SU-DHL-6 (cell line): ENCODE results near the gene NTM.

Experiments used
- EZH2phosphoT487 ChIP-seq: fragments of 200-600 bp; sonication (generic), shearing (Covaris generic); conservative IDR thresholded peaks from 2 replicates; pipeline ENCODE4 v1.6.1; 2018; ENCODE audit warnings: mild to moderate bottlenecking, antibody characterized with exemption, low read length, moderate library complexity, mixed read lengths
- TF ChIP-seq, protein P1 (sequence below): fragments of 200-600 bp; sonication (generic); IDR thresholded peaks from one replicate; pipeline ENCODE4 v1.5.1; 2017; ENCODE audit warnings: antibody characterized with exemption, mild to moderate bottlenecking, low read length, moderate library complexity; ENCODE audit not compliant: insufficient read depth, poor library complexity, severe bottlenecking

- TF ChIP-seq EZH2phosphoT487, result no peak
- TF ChIP-seq, protein P1, sequence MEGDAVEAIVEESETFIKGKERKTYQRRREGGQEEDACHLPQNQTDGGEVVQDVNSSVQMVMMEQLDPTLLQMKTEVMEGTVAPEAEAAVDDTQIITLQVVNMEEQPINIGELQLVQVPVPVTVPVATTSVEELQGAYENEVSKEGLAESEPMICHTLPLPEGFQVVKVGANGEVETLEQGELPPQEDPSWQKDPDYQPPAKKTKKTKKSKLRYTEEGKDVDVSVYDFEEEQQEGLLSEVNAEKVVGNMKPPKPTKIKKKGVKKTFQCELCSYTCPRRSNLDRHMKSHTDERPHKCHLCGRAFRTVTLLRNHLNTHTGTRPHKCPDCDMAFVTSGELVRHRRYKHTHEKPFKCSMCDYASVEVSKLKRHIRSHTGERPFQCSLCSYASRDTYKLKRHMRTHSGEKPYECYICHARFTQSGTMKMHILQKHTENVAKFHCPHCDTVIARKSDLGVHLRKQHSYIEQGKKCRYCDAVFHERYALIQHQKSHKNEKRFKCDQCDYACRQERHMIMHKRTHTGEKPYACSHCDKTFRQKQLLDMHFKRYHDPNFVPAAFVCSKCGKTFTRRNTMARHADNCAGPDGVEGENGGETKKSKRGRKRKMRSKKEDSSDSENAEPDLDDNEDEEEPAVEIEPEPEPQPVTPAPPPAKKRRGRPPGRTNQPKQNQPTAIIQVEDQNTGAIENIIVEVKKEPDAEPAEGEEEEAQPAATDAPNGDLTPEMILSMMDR, result no peak
These were observed 375.8 kb downstream of the NTM start for GRCh38 chr11:131746201-131746600.
